Spleen (tissue), 11 donors: Measurements from ENCODE around the gene OR2Z1. TPM values are rescaled to one million over a fixed set of nuclear protein-coding genes. Genes with fewer than 3 reads are reported as not detected.
"Not testable (repeated sequence)": the region's sequence is repeated elsewhere in the genome, so short reads cannot be mapped to it uniquely, and the experiment has no call there.

ENCODE experiments used
- DNase-seq: peaks from one replicate; pipeline ENCODE4 v3.0.0-alpha.2; 2020
- H3K27ac ChIP-seq, 8 donors: fragments of 200-600 bp; sonication (generic) in 7 of 8; 1 replicate in 4 of 8; 2 replicates in 4 of 8; pipeline versions ENCODE4 v1.5.0 to v1.8.0; 2016 to 2021; ENCODE audit warnings: inconsistent platforms in 4 of 8, mild to moderate bottlenecking in 4 of 8, moderate library complexity in 1 of 8
- H3K27me3 ChIP-seq, 7 donors: fragments of 200-600 bp; sonication (generic) in 6 of 7; replicated peaks in 1 of 7; 1 replicate in 4 of 7; 2 replicates in 3 of 7; pipeline versions ENCODE4 v1.5.0 to v1.8.0; 2016 to 2021; ENCODE audit warnings: inconsistent platforms in 3 of 7, mild to moderate bottlenecking in 1 of 7
- H3K36me3 ChIP-seq, 6 donors: fragments of 200-600 bp; sonication (generic) in 5 of 6; 1 replicate in 4 of 6; 2 replicates in 2 of 6; pipeline versions ENCODE4 v1.5.0 to v1.8.0; 2016 to 2021; ENCODE audit warnings: inconsistent platforms in 2 of 6
- H3K4me1 ChIP-seq, 6 donors: fragments of 200-600 bp; sonication (generic) in 5 of 6; 1 replicate in 3 of 6; 2 replicates in 3 of 6; pipeline versions ENCODE4 v1.5.0 to v1.8.0; 2016 to 2021; ENCODE audit warnings: inconsistent platforms in 3 of 6
- H3K4me3 ChIP-seq, 8 donors: fragments of 200-600 bp; sonication (generic) in 7 of 8; 1 replicate in 4 of 8; 2 replicates in 4 of 8; pipeline versions ENCODE4 v1.5.0 to v1.8.0; 2016 to 2021; ENCODE audit warnings: inconsistent platforms in 4 of 8, mild to moderate bottlenecking in 4 of 8, moderate library complexity in 2 of 8
- H3K9me3 ChIP-seq, 8 donors: fragments of 200-600 bp; sonication (generic) in 7 of 8; 1 replicate in 4 of 8; 2 replicates in 4 of 8; pipeline versions ENCODE4 v1.5.0 to v1.8.0; 2016 to 2021; ENCODE audit warnings: inconsistent platforms in 4 of 8
- POLR2A ChIP-seq, 3 donors: fragments of 450-650 bp; IDR thresholded peaks; one replicate each; pipeline ENCODE4 v1.5.1; 2017; ENCODE audit warnings: antibody characterized with exemption in 3 of 3, mild to moderate bottlenecking in 1 of 3
- POLR2AphosphoS5 ChIP-seq, 3 donors: sonication (generic); formaldehyde crosslinking; IDR thresholded peaks; one replicate each; pipeline ENCODE4 v1.5.1; 2017; ENCODE audit warnings: antibody characterized with exemption in 3 of 3
- WGBS, 5 donors: extraction: QIAGEN DNeasy Blood & Tissue Kit in 3 of 5; methylation state at CpG; one replicate each; pipeline versions ENCODE4 v1.1.5 to v1.1.7; 2013 to 2018; 5-methylcytosine and 5-hydroxymethylcytosine counted together
- intact Hi-C: fragments of 100-400 bp; cut with DNase I; formaldehyde crosslinking; loops from one replicate; pipeline ENCODE4 v1.15.0; 2023; ENCODE audit warnings: low total_unique reads
- polyA plus RNA-seq, 3 donors: library from polyadenylated mRNA; stranded (reverse); fragments of 200-250 nt; gene quantifications; one replicate each; pipeline ENCODE4 v1.2.1, GENCODE V29; 2013
- total RNA-seq, 7 donors: library from RNA; depleted of rRNA in 3 of 7; stranded (reverse); fragments of >200 nt in 3 of 7; fragmentation: NEBNext Ultra II Directional in 4 of 7; extraction: Animal tissue kit (Norgen Biotek cat#: 25700) in 4 of 7; gene quantifications; one replicate each; pipeline versions ENCODE4 v1.1.0 to v1.2.1, GENCODE V29; 2016 to 2021
- TF ChIP-seq, protein P1 (sequence below), 11 experiments: fragments of 200-600 bp in 7 of 11; fragments of 450-650 bp in 4 of 11; sonication (generic) in 4 of 11; IDR thresholded peaks in 8 of 11; conservative IDR thresholded peaks in 3 of 11; 1 replicate in 7 of 11; 2 replicates in 4 of 11; pipeline versions ENCODE4 v1.4.0 to v1.8.0; 2016 to 2021; ENCODE audit warnings: antibody characterized with exemption in 11 of 11, inconsistent platforms in 4 of 11, mild to moderate bottlenecking in 1 of 11
- donor health status: healthy with polysubstance abuse.
- donor health status: DM: no; HTN: no; CAD: no; lungs with moderate emphysema.
- donor health status: DM: no; HTN: no; CAD: no.
- donor health status: Bipolar disorder and iron deficiency.
- donor health status: healthy.
- donor health status: DM: no; HTN: no; CAD: no.
- donor health status: DM: yes; HTN: yes; CAD: no.

Gene OR2Z1
- total and polyA plus RNA-seq, 10 donors: not detected

DNA sequence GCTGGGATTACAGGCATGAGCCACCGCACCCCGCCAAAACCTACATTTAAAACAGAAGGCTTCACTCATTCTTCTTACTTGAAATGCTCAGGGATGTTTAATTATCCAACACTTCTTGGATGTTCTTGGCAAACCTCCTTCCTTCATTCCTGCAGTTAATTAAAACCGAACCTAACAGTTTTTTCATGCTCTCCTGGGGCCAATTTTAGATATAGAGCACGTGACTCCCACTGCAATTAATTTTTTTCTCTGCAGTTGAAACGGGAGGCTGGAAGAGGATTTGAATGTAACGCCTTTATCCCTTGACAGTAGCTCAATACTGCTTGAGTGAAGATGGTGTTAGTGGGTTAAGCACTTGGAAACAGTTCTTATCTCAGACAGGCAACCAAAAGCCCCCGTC is 18.2 kb upstream of the OR2Z1 start:
- DNase-seq: no peak
- 49 to 61% (median 57%) methylated on average over 7 of the region's 7 CpGs for WGBS, 5 donors

DNA sequence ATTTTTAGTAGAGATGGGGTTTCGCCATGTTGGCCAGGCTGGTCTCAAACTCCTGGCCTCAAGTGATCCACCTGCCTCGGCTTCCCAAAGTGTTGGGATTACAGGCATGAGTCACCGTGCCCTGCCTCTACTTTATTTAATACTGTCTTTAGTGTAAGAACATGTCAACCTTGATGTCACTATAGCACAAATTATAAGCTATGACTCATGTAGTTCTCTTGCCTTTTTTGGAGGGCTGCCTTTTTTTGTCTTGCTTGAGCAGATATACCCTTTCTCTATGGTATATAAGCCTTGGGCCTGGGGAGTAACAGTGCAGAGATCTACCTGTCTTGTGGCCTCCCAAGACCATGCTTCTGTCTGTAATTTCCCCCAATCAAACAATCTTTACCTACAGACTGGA is 16.1 kb upstream of the OR2Z1 start:
- WGBS, 5 donors: 69 to 84% (median 73%) methylated on average over 3 of the region's 3 CpGs

More for the DNA sequence above, 18.2 kb upstream of the OR2Z1 start:
- Histone ChIP-seq H3K36me3 (no peaks in the 10 kb centered on the region), H3K4me1 (peaks cover 0 to 6% (median 0%) of the 10 kb centered on the region in 6 donors), H3K9me3 (no peaks in the 10 kb centered on the region), H3K27me3 (peaks cover 0 to 54% (median 3%) of the 10 kb centered on the region in 7 donors), H3K4me3 (no peak overlapping the region), H3K27ac (no peak overlapping the region)
- intact Hi-C loops: no loop called here
- TF ChIP-seq POLR2A (IDR thresholded peaks at IDR 0.05): no peak
- TF ChIP-seq POLR2AphosphoS5 (IDR thresholded peaks at IDR 0.05): no peak
- TF ChIP-seq, protein P1, sequence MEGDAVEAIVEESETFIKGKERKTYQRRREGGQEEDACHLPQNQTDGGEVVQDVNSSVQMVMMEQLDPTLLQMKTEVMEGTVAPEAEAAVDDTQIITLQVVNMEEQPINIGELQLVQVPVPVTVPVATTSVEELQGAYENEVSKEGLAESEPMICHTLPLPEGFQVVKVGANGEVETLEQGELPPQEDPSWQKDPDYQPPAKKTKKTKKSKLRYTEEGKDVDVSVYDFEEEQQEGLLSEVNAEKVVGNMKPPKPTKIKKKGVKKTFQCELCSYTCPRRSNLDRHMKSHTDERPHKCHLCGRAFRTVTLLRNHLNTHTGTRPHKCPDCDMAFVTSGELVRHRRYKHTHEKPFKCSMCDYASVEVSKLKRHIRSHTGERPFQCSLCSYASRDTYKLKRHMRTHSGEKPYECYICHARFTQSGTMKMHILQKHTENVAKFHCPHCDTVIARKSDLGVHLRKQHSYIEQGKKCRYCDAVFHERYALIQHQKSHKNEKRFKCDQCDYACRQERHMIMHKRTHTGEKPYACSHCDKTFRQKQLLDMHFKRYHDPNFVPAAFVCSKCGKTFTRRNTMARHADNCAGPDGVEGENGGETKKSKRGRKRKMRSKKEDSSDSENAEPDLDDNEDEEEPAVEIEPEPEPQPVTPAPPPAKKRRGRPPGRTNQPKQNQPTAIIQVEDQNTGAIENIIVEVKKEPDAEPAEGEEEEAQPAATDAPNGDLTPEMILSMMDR (IDR thresholded peaks at IDR 0.05 in 8 of 11, conservative IDR thresholded peaks at IDR 0.05 in 3 of 11): no peak

DNA sequence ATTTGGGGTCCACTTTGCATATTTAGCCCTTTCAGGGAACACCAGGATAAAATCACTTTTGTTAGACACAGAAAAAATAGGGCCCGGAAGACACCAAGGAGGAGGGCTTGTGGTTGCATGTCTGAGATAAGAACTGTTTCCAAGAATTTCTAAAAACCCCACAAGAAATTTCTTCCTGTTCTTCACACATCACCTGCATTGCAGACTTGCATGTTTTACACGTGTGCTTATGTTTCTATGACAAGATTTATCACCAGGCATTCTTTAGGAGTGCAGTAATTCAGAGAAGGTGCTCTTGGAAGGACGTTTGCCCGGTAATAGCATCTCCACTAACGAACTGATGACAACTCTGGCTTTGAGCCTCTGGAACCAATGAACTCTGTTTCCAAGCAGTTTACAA is 15.7 kb upstream of the OR2Z1 start:
- intact Hi-C loops: no loop called here
- no peak for DNase-seq
- WGBS, 5 donors: 13 to 27% (median 16%) methylated on average over 5 of the region's 5 CpGs
- H3K4me1 ChIP-seq: peaks cover 0 to 6% (median 0%) of the 10 kb centered on the region in 6 donors
- H3K27ac ChIP-seq: no peak overlapping the region
- no peaks in the 10 kb centered on the region for H3K9me3 ChIP-seq
- H3K27me3 ChIP-seq: peaks cover 0 to 39% (median 0%) of the 10 kb centered on the region in 7 donors
- TF ChIP-seq POLR2A (IDR thresholded peaks at IDR 0.05): no peak
- TF ChIP-seq, protein P1 (IDR thresholded peaks at IDR 0.05 in 8 of 11, conservative IDR thresholded peaks at IDR 0.05 in 3 of 11): no peak
- no peak for TF ChIP-seq POLR2AphosphoS5 (IDR thresholded peaks at IDR 0.05)
- no peaks in the 10 kb centered on the region for H3K36me3 ChIP-seq
- no peak overlapping the region for H3K4me3 ChIP-seq

More for the DNA sequence above, 16.1 kb upstream of the OR2Z1 start:
- H3K4me3 ChIP-seq, intact Hi-C loops, H3K4me1 ChIP-seq, DNase-seq, H3K36me3 ChIP-seq, H3K27ac ChIP-seq, H3K9me3 ChIP-seq: not testable (repeated sequence)
- H3K27me3 ChIP-seq: peaks cover 0 to 42% (median 0%) of the 10 kb centered on the region in 7 donors

DNA sequence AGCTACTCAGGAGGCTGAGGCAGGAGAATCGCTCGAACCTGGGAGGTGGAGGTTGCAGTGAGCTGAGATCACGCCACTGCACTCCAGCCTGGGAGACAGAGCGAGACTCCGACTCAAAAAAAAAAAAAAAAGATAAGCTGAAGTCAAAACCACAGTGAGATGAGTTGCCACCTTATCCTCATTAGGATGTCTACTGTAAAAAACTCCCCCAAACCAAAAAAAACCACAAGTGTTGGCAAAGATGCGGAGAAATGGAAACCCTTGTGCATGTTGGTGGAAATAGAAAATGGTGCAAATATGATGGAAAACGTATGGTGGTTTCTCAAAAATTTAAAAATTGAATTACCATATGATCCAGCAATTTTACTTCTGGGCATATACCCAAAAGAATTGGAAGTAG is 11.1 kb upstream of the OR2Z1 start:
- DNase-seq, H3K4me3 ChIP-seq, H3K27ac ChIP-seq, intact Hi-C loops, H3K36me3 ChIP-seq, H3K4me1 ChIP-seq: not testable (repeated sequence)
- Histone ChIP-seq H3K9me3 (peaks cover 4 to 18% (median 13%) of the 10 kb centered on the region in 8 donors), H3K27me3 (peaks cover 0 to 10% (median 0%) of the 10 kb centered on the region in 7 donors)
- WGBS, 5 donors: 88 to 93% (median 91%) methylated on average over 7 of the region's 7 CpGs

DNA sequence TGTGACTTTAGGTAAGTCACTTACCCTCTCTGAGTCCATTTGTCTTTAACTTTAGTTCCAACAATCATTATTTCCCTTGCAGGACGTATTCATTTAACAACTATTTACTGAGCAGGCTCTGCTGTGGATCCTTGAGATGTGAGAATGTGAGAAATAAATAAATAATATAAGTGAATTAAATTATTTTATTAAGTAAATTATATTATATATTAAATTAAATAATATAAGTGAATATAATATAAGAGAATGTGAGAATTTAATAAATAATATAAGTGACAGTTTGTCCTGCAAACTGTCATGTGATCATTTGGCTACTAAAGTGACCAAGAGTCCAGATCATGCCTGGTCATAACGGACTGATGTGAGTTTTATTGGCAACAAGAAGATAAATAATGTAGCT is 598 bp downstream of the OR2Z1 start:
- Histone ChIP-seq H3K4me1 (no peaks in the 10 kb centered on the region), H3K4me3 (no peak overlapping the region), H3K27ac (no peak overlapping the region), H3K36me3 (no peaks in the 10 kb centered on the region), H3K9me3 (peaks cover 0 to 14% (median 5%) of the 10 kb centered on the region in 8 donors), H3K27me3 (peaks cover 0 to 40% (median 0%) of the 10 kb centered on the region in 7 donors)
- intact Hi-C loops: no loop called here
- no peak for TF ChIP-seq POLR2A (IDR thresholded peaks at IDR 0.05)
- no peak for TF ChIP-seq POLR2AphosphoS5 (IDR thresholded peaks at IDR 0.05)
- TF ChIP-seq, protein P1 (IDR thresholded peaks at IDR 0.05 in 8 of 11, conservative IDR thresholded peaks at IDR 0.05 in 3 of 11): no peak
- WGBS, 5 donors: 48 to 63% (median 56%) methylated on average over 2 of the region's 2 CpGs
- no peak for DNase-seq
